Loucy (cell line): ENCODE results near the gene YTHDF1.
A peak's percentile ranks its signal among the peaks of the same experiment; 100 is the strongest.

Experiments used
- H2AFZ ChIP-seq: fragments of 200-600 bp; sonication (generic); 2 replicates; pipeline ENCODE4 v1.6.0; 2016; ENCODE audit warnings: antibody characterized with exemption, mild to moderate bottlenecking, low read length, moderate library complexity
- H3F3A ChIP-seq: fragments of 200-600 bp; 2 replicates; pipeline ENCODE4 v1.6.0; 2016; ENCODE audit warnings: antibody characterized with exemption, low read depth, mild to moderate bottlenecking
- H3K27me3 ChIP-seq: fragments of 200-600 bp; sonication (generic); 2 replicates; pipeline ENCODE4 v1.6.1; 2014; ENCODE audit warnings: low read length, mild to moderate bottlenecking; ENCODE audit not compliant: insufficient read depth, poor library complexity, severe bottlenecking
- H3K36me3 ChIP-seq: fragments of 200-600 bp; sonication (generic); 2 replicates; pipeline ENCODE4 v1.6.1; 2016; ENCODE audit warnings: low read length; ENCODE audit not compliant: insufficient read depth
- H3K4me1 ChIP-seq: fragments of 200-600 bp; sonication (generic); 2 replicates; pipeline ENCODE4 v1.5.1; 2014; ENCODE audit warnings: low read length, mild to moderate bottlenecking; ENCODE audit not compliant: insufficient read depth, poor library complexity, severe bottlenecking
- H3K4me2 ChIP-seq: fragments of 200-600 bp; sonication (generic); 2 replicates; pipeline ENCODE4 v1.6.0; 2014; ENCODE audit warnings: antibody characterized with exemption, low read length, low read depth, mild to moderate bottlenecking; ENCODE audit not compliant: poor library complexity, severe bottlenecking
- H3K4me3 ChIP-seq: fragments of 200-600 bp; sonication (generic); 2 replicates; pipeline ENCODE4 v1.5.1; 2014; ENCODE audit warnings: low read length, mild to moderate bottlenecking, mixed read lengths; ENCODE audit not compliant: poor library complexity, severe bottlenecking
- H3K79me2 ChIP-seq: fragments of 200-600 bp; sonication (generic); 2 replicates; pipeline ENCODE4 v1.6.1; 2014; ENCODE audit warnings: low read length; ENCODE audit not compliant: insufficient read depth
- H3K9ac ChIP-seq: fragments of 200-600 bp; sonication (generic); 2 replicates; pipeline ENCODE4 v1.6.0; 2014; ENCODE audit warnings: mild to moderate bottlenecking, low read depth, low read length, moderate library complexity; ENCODE audit not compliant: poor library complexity, severe bottlenecking
- H3K9me2 ChIP-seq: fragments of 200-600 bp; sonication (generic); replicated peaks from 2 replicates; pipeline ENCODE4 v1.6.1; 2016; ENCODE audit warnings: low read depth, low read length, mixed read lengths
- H3K9me3 ChIP-seq: fragments of 200-600 bp; sonication (generic); 2 replicates; pipeline ENCODE4 v1.6.1; 2014; ENCODE audit warnings: mild to moderate bottlenecking, antibody characterized with exemption, low read length, low read depth; ENCODE audit not compliant: insufficient read depth
- H4K20me1 ChIP-seq: fragments of 200-600 bp; sonication (generic); 2 replicates; pipeline ENCODE4 v1.6.0; 2014; ENCODE audit warnings: antibody characterized with exemption, low read length, mild to moderate bottlenecking; ENCODE audit not compliant: insufficient read depth, poor library complexity, severe bottlenecking
- EZH2phosphoT487 ChIP-seq: fragments of 200-600 bp; IDR thresholded peaks from 2 replicates; pipeline ENCODE4 v1.6.1; 2018; ENCODE audit warnings: antibody characterized with exemption, mild to moderate bottlenecking, moderate library complexity, borderline replicate concordance
- TF ChIP-seq, protein P1 (sequence below): fragments of 200-600 bp; sonication (generic); conservative IDR thresholded peaks from 2 replicates; pipeline ENCODE4 v1.5.1; 2014; ENCODE audit warnings: mild to moderate bottlenecking, antibody characterized with exemption, low read length

YTHDF1 gene

DNA sequence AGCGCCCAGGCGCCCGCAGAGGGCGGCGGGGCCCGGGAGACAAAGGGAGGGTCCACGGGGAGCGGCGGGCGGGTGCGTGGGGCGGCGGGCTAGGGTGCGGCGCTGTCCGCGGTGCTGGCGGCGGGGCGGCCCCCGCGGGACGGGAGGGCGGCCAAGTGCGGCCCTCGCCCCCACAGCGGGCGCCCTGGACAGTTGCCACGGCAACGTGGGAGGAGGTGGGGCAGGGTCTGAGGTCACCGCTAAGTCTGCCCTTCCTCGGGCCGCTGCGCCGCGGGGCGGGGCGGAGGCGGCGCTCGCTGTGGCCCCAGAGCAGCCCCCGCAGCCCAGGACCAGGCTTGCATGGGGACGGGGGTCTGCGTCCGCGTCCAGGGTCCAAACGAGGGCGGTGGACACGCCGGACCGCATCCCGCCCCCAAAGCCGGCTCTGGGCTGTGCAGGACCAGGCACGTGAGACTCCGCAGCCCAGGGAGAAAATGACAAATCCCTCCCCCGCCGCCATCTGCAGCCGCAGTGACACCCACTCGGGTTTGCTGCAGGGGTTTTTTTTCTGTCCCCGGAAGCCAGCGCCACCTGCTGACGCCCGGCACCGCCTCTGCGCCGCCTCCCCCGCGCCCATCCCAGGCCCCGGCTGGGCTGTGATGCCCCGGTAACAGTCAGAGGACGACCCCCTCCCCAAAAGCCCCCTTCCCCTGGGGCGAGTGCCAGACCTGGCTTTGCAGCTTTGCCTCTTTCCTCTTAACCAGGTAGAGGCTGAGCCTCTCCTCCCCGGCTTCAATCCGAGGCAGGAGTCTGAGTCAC lies 36.8 kb downstream of the YTHDF1 start:
- Histone ChIP-seq H3K4me3 (no peak overlapping the region), H2AFZ (no peak overlapping the region), H3K4me1 (no peaks in the 10 kb centered on the region), H3K9ac (no peak overlapping the region), H3K27me3 (no peaks in the 10 kb centered on the region), H3K9me2 (no peaks in the 10 kb centered on the region), H3K79me2 (no peaks in the 10 kb centered on the region), H3F3A (no peaks in the 10 kb centered on the region), H3K9me3 (no peaks in the 10 kb centered on the region), H3K36me3 (no peaks in the 10 kb centered on the region), H3K4me2 (no peak overlapping the region), H4K20me1 (no peaks in the 10 kb centered on the region)
- TF ChIP-seq, protein P1, sequence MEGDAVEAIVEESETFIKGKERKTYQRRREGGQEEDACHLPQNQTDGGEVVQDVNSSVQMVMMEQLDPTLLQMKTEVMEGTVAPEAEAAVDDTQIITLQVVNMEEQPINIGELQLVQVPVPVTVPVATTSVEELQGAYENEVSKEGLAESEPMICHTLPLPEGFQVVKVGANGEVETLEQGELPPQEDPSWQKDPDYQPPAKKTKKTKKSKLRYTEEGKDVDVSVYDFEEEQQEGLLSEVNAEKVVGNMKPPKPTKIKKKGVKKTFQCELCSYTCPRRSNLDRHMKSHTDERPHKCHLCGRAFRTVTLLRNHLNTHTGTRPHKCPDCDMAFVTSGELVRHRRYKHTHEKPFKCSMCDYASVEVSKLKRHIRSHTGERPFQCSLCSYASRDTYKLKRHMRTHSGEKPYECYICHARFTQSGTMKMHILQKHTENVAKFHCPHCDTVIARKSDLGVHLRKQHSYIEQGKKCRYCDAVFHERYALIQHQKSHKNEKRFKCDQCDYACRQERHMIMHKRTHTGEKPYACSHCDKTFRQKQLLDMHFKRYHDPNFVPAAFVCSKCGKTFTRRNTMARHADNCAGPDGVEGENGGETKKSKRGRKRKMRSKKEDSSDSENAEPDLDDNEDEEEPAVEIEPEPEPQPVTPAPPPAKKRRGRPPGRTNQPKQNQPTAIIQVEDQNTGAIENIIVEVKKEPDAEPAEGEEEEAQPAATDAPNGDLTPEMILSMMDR: peak; percentile 55
- no peak for TF ChIP-seq EZH2phosphoT487

DNA sequence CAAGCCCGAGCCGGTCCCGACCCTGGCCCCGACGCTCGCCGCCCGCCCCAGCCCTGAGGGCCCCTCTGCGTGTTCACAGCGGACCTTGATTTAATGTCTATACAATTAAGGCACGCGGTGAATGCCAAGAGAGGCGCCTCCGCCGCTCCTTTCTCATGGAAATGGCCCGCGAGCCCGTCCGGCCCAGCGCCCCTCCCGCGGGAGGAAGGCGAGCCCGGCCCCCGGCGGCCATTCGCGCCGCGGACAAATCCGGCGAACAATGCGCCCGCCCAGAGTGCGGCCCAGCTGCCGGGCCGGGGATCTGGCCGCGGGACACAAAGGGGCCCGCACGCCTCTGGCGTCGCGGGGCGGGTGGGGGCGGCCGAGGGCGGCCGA lies 37.5 kb downstream of the YTHDF1 start:
- no peaks in the 10 kb centered on the region for H3K9me3 ChIP-seq
- no peak for TF ChIP-seq EZH2phosphoT487
- TF ChIP-seq, protein P1: no peak
- H3K36me3 ChIP-seq: no peaks in the 10 kb centered on the region
- no peak overlapping the region for H3K4me3 ChIP-seq
- H3K79me2 ChIP-seq: no peaks in the 10 kb centered on the region
- H3K27me3 ChIP-seq: no peaks in the 10 kb centered on the region
- no peaks in the 10 kb centered on the region for H3K9me2 ChIP-seq
- no peak overlapping the region for H3K9ac ChIP-seq
- no peak overlapping the region for H2AFZ ChIP-seq
- no peaks in the 10 kb centered on the region for H3K4me1 ChIP-seq
- no peak overlapping the region for H3K4me2 ChIP-seq
- no peaks in the 10 kb centered on the region for H4K20me1 ChIP-seq
- H3F3A ChIP-seq: no peaks in the 10 kb centered on the region

DNA sequence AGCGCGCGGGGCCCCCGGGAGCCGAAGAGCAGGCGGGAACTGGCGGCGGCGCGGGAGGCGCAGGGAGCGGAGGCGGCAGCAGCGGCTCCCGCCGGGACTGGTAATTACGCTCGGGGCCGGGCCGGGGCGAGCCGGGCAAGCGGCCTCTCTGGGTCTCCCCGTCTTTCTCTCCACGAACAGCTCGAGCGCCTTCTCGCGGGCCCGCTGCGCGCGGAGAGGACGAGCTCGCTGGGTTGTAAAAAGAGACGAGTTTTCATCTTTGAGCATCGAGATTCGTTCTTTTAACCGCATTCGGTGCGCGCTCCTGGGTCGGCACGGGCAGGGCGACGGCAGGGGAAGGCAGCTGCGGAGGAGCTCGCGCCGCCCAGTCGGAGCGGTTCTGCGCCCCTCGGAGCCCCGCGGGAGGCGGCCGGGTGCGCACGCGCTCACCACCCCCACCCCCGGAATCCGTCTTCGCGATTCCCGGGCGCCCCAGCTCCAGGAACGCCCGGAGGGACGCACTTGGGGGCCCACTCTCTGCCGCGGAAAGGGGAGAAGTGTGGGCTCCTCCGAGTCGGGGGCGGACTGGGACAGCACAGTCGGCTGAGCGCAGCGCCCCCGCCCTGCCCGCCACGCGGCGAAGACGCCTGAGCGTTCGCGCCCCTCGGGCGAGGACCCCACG lies 38.0 kb downstream of the YTHDF1 start:
- no peaks in the 10 kb centered on the region for H3F3A ChIP-seq
- no peaks in the 10 kb centered on the region for H3K9me3 ChIP-seq
- no peak overlapping the region for H3K9ac ChIP-seq
- no peaks in the 10 kb centered on the region for H3K27me3 ChIP-seq
- H3K4me1 ChIP-seq: no peaks in the 10 kb centered on the region
- H3K4me2 ChIP-seq: no peak overlapping the region
- no peak overlapping the region for H2AFZ ChIP-seq
- no peaks in the 10 kb centered on the region for H4K20me1 ChIP-seq
- TF ChIP-seq EZH2phosphoT487: no peak
- TF ChIP-seq, protein P1: no peak
- H3K4me3 ChIP-seq: no peak overlapping the region
- no peaks in the 10 kb centered on the region for H3K9me2 ChIP-seq
- no peaks in the 10 kb centered on the region for H3K79me2 ChIP-seq
- H3K36me3 ChIP-seq: no peaks in the 10 kb centered on the region
